ENCODE results near the gene FASTKD3. TPM values are rescaled to one million over a fixed set of nuclear protein-coding genes. Genes with fewer than 3 reads are reported as not detected.
A peak's percentile ranks its signal among the peaks of the same experiment; 100 is the strongest.

The FASTKD3 gene
- total RNA-seq, 1 donor, result 12.1 TPM

DNA sequence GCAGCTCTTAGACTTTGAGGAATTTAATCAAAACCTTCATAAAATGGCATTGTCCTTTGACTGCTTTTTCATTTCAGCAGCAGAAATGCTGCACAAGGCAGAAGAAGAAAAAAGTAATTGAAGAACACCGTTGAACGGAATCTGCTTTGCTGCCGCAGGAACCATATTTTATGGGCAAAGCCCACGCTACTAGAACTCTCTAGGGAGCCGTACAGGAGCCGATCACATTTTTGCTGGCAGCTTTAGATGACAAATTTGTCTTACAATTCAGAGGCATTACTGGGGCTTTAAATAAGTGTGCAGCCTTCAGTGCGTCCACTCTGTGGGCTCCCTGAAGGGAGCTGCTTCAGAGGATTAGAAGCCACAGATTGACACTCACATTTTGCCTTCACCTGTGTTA is 23.3 kb downstream of the FASTKD3 start:
- no peak overlapping the region for H3K4me3 ChIP-seq (ENCODE audit: low read depth, low read length)
- TF ChIP-seq, protein P1, sequence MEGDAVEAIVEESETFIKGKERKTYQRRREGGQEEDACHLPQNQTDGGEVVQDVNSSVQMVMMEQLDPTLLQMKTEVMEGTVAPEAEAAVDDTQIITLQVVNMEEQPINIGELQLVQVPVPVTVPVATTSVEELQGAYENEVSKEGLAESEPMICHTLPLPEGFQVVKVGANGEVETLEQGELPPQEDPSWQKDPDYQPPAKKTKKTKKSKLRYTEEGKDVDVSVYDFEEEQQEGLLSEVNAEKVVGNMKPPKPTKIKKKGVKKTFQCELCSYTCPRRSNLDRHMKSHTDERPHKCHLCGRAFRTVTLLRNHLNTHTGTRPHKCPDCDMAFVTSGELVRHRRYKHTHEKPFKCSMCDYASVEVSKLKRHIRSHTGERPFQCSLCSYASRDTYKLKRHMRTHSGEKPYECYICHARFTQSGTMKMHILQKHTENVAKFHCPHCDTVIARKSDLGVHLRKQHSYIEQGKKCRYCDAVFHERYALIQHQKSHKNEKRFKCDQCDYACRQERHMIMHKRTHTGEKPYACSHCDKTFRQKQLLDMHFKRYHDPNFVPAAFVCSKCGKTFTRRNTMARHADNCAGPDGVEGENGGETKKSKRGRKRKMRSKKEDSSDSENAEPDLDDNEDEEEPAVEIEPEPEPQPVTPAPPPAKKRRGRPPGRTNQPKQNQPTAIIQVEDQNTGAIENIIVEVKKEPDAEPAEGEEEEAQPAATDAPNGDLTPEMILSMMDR (IDR thresholded peaks at IDR 0.05; ENCODE audit: insufficient read depth, low read length), result no peak
- no peak for DNase-seq (ENCODE audit: low read depth)

DNA sequence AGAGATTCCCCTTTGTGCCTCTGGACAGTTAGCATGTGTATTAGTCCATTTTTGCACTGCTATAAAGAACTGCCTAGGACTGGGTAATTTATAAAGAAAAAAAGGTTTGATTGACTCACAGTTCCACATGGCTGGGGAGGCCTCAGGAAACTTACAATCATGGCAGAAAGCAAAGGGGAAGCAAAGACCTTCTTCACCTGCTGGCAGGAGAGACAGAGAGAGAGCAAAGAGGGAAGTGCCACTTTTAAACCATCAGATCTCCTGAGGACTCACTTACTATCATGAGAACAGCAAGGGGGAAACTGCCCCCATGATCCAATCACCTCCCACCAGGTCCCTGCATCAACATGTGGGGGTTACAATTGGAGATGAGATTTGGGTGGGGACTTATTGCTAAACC is 23.9 kb downstream of the FASTKD3 start:
- no peak for DNase-seq (ENCODE audit: low read depth)

DNA sequence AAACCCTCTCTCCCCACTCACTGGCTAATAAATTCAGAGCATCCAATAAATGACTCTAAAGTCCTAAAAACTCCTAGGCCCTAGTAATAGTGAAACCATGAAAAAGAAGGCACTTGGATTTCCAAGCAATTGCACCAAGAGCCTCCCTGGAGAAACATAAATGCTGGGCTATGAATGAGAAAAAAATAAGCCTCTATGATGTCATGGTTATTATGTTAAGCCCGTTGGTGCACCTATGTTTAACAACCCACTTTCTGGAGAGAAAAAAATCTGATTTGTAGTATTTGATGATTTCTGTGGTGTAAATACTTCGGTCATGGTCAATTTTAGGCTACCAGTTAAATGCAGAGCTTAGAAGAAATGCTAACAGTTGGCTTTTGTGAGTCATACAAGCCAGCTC is 26.3 kb downstream of the FASTKD3 start:
- TF ChIP-seq, protein P1 (IDR thresholded peaks at IDR 0.05; ENCODE audit: insufficient read depth, low read length), result no peak
- no peak overlapping the region for H3K4me3 ChIP-seq (ENCODE audit: low read depth, low read length)
- DNase-seq (ENCODE audit: low read depth), result no peak

More for the DNA sequence above, 23.9 kb downstream of the FASTKD3 start:
- TF ChIP-seq, protein P1 (IDR thresholded peaks at IDR 0.05; ENCODE audit: insufficient read depth, low read length), result no peak
- no peak overlapping the region for H3K4me3 ChIP-seq (ENCODE audit: low read depth, low read length)

DNA sequence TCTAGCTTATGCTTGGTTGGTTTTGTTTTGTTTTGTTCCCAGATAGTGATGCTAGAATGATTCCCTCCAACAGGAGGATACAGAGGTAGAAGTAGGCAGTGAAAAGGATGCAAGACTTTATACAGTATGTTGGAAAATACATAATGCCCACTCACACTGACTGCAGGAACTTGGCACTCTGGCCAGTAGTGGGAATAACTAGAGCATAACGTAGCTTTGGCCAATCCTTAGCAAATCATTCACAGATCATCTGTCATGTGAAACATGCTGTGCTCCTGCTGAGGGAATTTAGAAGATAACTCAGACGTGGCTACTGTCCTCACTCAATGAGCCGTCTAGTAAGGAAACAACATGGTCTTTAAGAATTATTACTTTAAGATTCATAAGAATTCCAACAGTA is 31.4 kb downstream of the FASTKD3 start:
- no peak overlapping the region for H3K4me3 ChIP-seq (ENCODE audit: low read depth, low read length)
- DNase-seq (ENCODE audit: low read depth), result no peak
- TF ChIP-seq, protein P1 (IDR thresholded peaks at IDR 0.05; ENCODE audit: insufficient read depth, low read length), result no peak

DNA sequence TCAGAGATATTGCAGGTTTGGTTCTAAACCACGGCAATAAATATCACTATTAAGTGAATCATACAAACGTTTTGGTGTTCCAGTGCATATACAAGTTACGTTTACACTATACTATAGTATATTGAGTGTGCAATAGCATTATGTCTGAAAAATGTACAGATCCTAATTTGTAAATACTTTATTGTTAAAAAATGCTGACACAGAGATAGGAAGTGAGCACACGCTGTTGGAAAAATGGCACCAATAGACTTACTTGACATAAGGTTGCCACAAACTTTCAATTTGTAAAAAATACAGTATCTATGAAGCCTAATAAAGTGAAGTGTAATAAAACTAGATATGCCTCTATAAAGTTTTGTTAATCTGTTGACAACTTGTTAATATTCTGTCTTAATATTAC is 33.8 kb downstream of the FASTKD3 start:
- no peak for DNase-seq (ENCODE audit: low read depth)
- TF ChIP-seq, protein P1 (IDR thresholded peaks at IDR 0.05; ENCODE audit: insufficient read depth, low read length), result no peak
- H3K4me3 ChIP-seq (ENCODE audit: low read depth, low read length), result no peak overlapping the region

DNA sequence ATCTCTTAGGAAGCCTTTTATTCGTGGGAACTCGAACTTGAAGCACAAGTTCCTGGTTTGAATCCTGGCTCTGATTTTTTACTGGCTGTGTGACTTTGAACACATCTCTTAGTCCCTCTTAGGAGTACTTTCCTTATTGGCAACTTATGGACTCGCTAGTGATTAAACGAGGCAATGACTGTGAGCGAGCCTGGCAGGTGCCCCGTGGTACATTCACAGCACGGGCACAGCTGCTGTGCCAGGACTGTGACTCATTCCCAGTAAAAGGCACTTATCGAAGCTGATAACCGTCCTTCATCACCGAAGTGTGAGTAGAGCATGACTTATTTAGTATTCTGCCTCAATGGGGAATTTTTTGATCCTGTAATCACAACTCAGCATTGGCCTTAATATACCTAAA is 40.6 kb downstream of the FASTKD3 start:
- no peak overlapping the region for H3K4me3 ChIP-seq (ENCODE audit: low read depth, low read length)
- TF ChIP-seq, protein P1 (IDR thresholded peaks at IDR 0.05; ENCODE audit: insufficient read depth, low read length), result no peak
- DNase-seq (ENCODE audit: low read depth), result no peak

DNA sequence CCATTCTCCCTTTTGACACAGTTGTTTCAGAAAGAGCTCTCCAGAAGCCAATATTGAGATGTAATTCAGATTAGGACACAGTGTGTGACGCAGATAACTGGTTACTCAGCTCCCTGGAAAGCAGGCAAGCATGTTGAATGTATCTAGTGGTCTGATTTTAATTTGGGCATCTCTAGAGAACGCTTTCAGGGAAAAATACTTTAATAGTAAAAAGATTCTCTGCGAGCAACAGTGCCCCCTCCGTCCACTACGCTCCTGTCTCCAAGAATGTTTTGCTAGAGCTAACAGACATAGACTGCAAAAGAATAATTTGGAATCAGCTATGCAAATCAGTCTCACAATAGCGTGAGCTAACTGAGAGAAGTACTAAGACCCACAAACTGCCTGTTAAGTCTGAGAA is 41.2 kb downstream of the FASTKD3 start:
- TF ChIP-seq, protein P1 (IDR thresholded peaks at IDR 0.05; ENCODE audit: insufficient read depth, low read length), result peak; percentile 47
- DNase-seq (ENCODE audit: low read depth), result peak; percentile 37
- no peak overlapping the region for H3K4me3 ChIP-seq (ENCODE audit: low read depth, low read length)
